Vagina (tissue), 2 donors: Measurements from ENCODE around the gene OBSCN.

Experiments used
- POLR2A ChIP-seq, 2 donors: fragments of 450-650 bp; IDR thresholded peaks; one replicate each; pipeline ENCODE4 v1.6.1; 2017; ENCODE audit warnings: antibody characterized with exemption in 2 of 2, mild to moderate bottlenecking in 2 of 2, moderate library complexity in 2 of 2
- POLR2AphosphoS5 ChIP-seq, 2 donors: sonication (generic); formaldehyde crosslinking; IDR thresholded peaks; one replicate each; pipeline ENCODE4 v1.9.0; 2017; ENCODE audit warnings: antibody characterized with exemption in 2 of 2, mild to moderate bottlenecking in 2 of 2, low read depth in 1 of 2; ENCODE audit not compliant: insufficient read depth in 1 of 2
- TF ChIP-seq, protein P1 (sequence below), 3 experiments: fragments of 450-650 bp in 2 of 3; fragments of 200-600 bp in 1 of 3; sonication (generic) in 1 of 3; IDR thresholded peaks; one replicate each; pipeline ENCODE4 v1.5.1; 2017 to 2019; ENCODE audit warnings: antibody characterized with exemption in 3 of 3, mild to moderate bottlenecking in 2 of 3, moderate library complexity in 2 of 3

DNA sequence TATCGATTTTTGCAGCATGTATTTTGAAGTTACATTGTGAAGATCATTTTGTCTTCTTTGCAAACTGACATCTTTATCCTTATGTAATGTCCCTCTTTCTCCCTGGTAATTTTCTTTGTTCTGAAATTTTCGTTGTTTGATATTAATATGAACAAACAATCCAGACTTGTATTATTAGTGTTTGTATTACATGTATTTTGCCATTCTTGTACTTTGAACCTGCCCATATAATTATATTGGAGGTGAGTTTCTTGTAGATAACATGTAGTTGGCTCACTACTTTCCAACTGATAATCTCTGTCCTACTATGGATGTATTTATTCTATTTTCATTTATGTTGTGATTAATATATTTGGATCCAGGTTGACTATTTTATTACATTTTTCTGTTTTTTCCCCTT, 27.1 kb downstream of the OBSCN start:
- TF ChIP-seq, protein P1, sequence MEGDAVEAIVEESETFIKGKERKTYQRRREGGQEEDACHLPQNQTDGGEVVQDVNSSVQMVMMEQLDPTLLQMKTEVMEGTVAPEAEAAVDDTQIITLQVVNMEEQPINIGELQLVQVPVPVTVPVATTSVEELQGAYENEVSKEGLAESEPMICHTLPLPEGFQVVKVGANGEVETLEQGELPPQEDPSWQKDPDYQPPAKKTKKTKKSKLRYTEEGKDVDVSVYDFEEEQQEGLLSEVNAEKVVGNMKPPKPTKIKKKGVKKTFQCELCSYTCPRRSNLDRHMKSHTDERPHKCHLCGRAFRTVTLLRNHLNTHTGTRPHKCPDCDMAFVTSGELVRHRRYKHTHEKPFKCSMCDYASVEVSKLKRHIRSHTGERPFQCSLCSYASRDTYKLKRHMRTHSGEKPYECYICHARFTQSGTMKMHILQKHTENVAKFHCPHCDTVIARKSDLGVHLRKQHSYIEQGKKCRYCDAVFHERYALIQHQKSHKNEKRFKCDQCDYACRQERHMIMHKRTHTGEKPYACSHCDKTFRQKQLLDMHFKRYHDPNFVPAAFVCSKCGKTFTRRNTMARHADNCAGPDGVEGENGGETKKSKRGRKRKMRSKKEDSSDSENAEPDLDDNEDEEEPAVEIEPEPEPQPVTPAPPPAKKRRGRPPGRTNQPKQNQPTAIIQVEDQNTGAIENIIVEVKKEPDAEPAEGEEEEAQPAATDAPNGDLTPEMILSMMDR (IDR thresholded peaks at IDR 0.05) = no peak
- TF ChIP-seq POLR2A (IDR thresholded peaks at IDR 0.05) = no peak
- no peak for TF ChIP-seq POLR2AphosphoS5 (IDR thresholded peaks at IDR 0.05; ENCODE audit: insufficient read depth in 1 of 2, low read depth in 1 of 2)
